Measurements from ENCODE around the gene KIAA1217.

KIAA1217 gene

GRCh38 chr10:24448351-24448999 lies 239.5 kb downstream of the KIAA1217 start:
- no peak for ATAC-seq

- ATAC-seq: no peak
Measured at GRCh38 chr10:24449321-24449740, 240.4 kb downstream of the KIAA1217 start.

- no peak for ATAC-seq
Measured at GRCh38 chr10:24449769-24450310, 240.9 kb downstream of the KIAA1217 start.

GRCh38 chr10:24451325-24451820 lies 242.4 kb downstream of the KIAA1217 start:
- no peak for ATAC-seq

- ATAC-seq: no peak
Measured at GRCh38 chr10:24452030-24452429, 243.1 kb downstream of the KIAA1217 start.

- ATAC-seq: no peak
Measured at GRCh38 chr10:24453404-24453830, 244.5 kb downstream of the KIAA1217 start.

- no peak for ATAC-seq
Measured at GRCh38 chr10:24453973-24454372, 245.0 kb downstream of the KIAA1217 start.

GRCh38 chr10:24455447-24455846 lies 246.5 kb downstream of the KIAA1217 start:
- ATAC-seq: no peak

- ATAC-seq: no peak
Measured at GRCh38 chr10:24456322-24456721, 247.4 kb downstream of the KIAA1217 start.

GRCh38 chr10:24457661-24458318 lies 248.9 kb downstream of the KIAA1217 start:
- ATAC-seq: no peak

GRCh38 chr10:24459836-24460235 lies 250.9 kb downstream of the KIAA1217 start:
- ATAC-seq: no peak

GRCh38 chr10:24462291-24462813 lies 253.4 kb downstream of the KIAA1217 start:
- ATAC-seq: no peak

GRCh38 chr10:24462889-24463552 lies 254.1 kb downstream of the KIAA1217 start:
- no peak for ATAC-seq

GRCh38 chr10:24463611-24464426 lies 254.9 kb downstream of the KIAA1217 start:
- peak; percentile 20 to 39 for ATAC-seq

- no peak for ATAC-seq
Measured at GRCh38 chr10:24465124-24465874, 256.4 kb downstream of the KIAA1217 start.

GRCh38 chr10:24465891-24466818 lies 257.2 kb downstream of the KIAA1217 start:
- ATAC-seq: peak; percentile 63 to 71

GRCh38 chr10:24467136-24467535 lies 258.2 kb downstream of the KIAA1217 start:
- no peak for ATAC-seq

GRCh38 chr10:24467605-24468004 lies 258.7 kb downstream of the KIAA1217 start:
- no peak for ATAC-seq

GRCh38 chr10:24468281-24468751 lies 259.4 kb downstream of the KIAA1217 start:
- ATAC-seq: no peak

- ATAC-seq: no peak
Measured at GRCh38 chr10:24469993-24470392, 261.1 kb downstream of the KIAA1217 start.
